ENCODE measurements around the gene SCAND1.

DNA sequence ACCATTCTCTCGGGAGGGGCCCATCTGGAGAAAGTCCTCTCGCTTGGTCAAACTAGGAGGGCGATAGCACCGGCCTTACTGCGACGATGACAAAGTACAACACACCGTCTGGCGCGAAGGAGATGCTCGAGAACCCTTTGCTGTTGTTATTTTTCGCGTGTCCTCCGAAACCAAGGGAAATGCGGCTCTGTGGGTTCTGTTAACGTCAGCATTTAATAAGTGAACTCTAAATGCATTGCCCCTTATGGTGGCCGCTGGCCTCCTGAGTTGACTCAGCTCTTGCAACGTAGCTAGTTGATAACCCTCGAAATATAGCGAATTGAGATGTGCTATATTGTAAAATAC lies 577 bp upstream of the SCAND1 start:
- no peak for TF ChIP-seq POLR2AphosphoS5 (IDR thresholded peaks at IDR 0.05)
- TF ChIP-seq, protein P1, sequence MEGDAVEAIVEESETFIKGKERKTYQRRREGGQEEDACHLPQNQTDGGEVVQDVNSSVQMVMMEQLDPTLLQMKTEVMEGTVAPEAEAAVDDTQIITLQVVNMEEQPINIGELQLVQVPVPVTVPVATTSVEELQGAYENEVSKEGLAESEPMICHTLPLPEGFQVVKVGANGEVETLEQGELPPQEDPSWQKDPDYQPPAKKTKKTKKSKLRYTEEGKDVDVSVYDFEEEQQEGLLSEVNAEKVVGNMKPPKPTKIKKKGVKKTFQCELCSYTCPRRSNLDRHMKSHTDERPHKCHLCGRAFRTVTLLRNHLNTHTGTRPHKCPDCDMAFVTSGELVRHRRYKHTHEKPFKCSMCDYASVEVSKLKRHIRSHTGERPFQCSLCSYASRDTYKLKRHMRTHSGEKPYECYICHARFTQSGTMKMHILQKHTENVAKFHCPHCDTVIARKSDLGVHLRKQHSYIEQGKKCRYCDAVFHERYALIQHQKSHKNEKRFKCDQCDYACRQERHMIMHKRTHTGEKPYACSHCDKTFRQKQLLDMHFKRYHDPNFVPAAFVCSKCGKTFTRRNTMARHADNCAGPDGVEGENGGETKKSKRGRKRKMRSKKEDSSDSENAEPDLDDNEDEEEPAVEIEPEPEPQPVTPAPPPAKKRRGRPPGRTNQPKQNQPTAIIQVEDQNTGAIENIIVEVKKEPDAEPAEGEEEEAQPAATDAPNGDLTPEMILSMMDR (IDR thresholded peaks at IDR 0.05): no peak

All from sigmoid colon (tissue), 4 donors.